Measurements from ENCODE around the gene MDFIC.

Gene MDFIC

DNA sequence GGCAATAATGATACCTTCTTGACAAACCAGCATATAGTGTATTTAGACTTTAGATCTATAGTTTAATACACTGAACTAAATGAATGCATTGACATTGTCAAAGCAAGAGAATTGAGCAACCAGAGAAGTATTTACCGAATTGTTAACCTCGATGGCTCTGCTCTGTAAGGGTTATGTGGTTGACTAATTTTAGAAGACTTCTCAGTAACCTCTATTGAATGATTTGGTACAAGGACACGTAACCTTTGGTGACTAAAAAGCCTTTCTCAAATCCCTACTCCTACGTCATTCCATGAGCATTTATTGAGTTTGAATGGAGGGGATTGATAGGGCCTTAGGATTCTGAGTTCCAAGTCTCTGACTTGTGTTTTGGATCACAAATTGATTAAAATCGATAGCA lies 67.6 kb downstream of the MDFIC start:
- H3K4me1 ChIP-seq (ENCODE audit: insufficient read depth, low read length, poor library complexity, severe bottlenecking), result no peaks in the 10 kb centered on the region
- no peak overlapping the region for H3K9ac ChIP-seq (ENCODE audit: low read depth, low read length, poor library complexity, severe bottlenecking)
- no peak overlapping the region for H2AFZ ChIP-seq (ENCODE audit: low read length)
- H3K27me3 ChIP-seq (ENCODE audit: insufficient read depth, low read length, poor library complexity, severe bottlenecking), result no peaks in the 10 kb centered on the region
- H3K4me2 ChIP-seq (ENCODE audit: low read depth, low read length, poor library complexity, severe bottlenecking), result no peak overlapping the region
- no peaks in the 10 kb centered on the region for H3K36me3 ChIP-seq (ENCODE audit: insufficient read depth, low read length)
- H3F3A ChIP-seq (ENCODE audit: low read depth), result no peaks in the 10 kb centered on the region
- H3K9me2 ChIP-seq (replicated peaks; ENCODE audit: low read depth, low read length), result no peaks in the 10 kb centered on the region
- H3K79me2 ChIP-seq (ENCODE audit: insufficient read depth, low read length), result no peaks in the 10 kb centered on the region
- no peak for TF ChIP-seq EZH2phosphoT487 (IDR thresholded peaks at IDR 0.05; ENCODE audit: borderline replicate concordance)
- TF ChIP-seq, protein P1, sequence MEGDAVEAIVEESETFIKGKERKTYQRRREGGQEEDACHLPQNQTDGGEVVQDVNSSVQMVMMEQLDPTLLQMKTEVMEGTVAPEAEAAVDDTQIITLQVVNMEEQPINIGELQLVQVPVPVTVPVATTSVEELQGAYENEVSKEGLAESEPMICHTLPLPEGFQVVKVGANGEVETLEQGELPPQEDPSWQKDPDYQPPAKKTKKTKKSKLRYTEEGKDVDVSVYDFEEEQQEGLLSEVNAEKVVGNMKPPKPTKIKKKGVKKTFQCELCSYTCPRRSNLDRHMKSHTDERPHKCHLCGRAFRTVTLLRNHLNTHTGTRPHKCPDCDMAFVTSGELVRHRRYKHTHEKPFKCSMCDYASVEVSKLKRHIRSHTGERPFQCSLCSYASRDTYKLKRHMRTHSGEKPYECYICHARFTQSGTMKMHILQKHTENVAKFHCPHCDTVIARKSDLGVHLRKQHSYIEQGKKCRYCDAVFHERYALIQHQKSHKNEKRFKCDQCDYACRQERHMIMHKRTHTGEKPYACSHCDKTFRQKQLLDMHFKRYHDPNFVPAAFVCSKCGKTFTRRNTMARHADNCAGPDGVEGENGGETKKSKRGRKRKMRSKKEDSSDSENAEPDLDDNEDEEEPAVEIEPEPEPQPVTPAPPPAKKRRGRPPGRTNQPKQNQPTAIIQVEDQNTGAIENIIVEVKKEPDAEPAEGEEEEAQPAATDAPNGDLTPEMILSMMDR (conservative IDR thresholded peaks at IDR 0.05; ENCODE audit: low read length), result no peak
- no peaks in the 10 kb centered on the region for H3K9me3 ChIP-seq (ENCODE audit: insufficient read depth, low read depth, low read length)
- no peak overlapping the region for H3K4me3 ChIP-seq (ENCODE audit: low read length, poor library complexity, severe bottlenecking)
- H4K20me1 ChIP-seq (ENCODE audit: insufficient read depth, low read length, poor library complexity, severe bottlenecking), result no peaks in the 10 kb centered on the region

DNA sequence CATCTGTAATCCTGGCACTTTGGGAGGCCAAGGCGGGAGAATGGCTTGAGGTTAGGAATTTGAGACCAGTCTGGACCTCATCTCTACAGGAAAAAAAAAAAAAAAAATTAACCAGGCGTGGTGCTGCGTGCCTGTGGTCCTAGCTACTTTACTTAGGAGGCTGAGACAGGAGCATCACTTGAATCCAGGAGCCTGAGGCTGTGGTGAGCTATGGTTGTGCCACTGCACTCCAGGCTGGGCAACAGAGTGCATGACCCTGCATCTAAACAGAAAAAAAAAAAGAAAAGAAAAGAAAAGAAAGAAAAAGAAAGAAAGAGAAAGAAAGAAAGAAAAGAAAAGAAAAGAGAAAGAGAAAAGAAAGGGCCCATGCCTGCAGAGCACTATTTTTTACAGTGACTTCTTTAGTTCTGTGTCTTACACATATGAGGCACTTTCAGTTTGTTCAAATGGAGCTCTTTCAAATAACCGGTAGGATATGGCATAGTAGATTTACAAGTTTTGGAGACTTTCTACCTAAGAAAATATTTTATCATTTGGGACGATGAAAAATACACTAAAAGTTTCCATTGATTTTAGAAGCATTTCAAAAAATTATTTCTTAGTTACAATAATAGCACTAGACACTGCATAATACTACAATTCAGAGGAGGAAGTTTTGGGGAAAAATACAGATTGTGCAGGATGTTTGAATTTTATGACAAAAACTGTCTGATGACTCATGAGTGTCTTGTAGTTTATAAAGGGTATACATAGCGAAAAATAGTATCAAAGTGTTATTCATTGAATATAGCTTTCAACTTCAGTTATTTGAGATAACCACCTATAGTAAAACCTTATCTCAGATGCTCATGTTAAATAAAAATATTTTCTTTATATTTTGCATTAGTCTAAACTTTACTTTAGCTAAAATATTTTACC lies 75.9 kb downstream of the MDFIC start:
- no peak overlapping the region for H2AFZ ChIP-seq (ENCODE audit: low read length)
- no peaks in the 10 kb centered on the region for H3K36me3 ChIP-seq (ENCODE audit: insufficient read depth, low read length)
- H3K4me3 ChIP-seq (ENCODE audit: low read length, poor library complexity, severe bottlenecking), result no peak overlapping the region
- no peaks in the 10 kb centered on the region for H3K4me1 ChIP-seq (ENCODE audit: insufficient read depth, low read length, poor library complexity, severe bottlenecking)
- peaks cover 4% of the 10 kb centered on the region; the same call in 1 of the 2 replicates for H3K9me3 ChIP-seq (ENCODE audit: insufficient read depth, low read depth, low read length)
- no peaks in the 10 kb centered on the region for H4K20me1 ChIP-seq (ENCODE audit: insufficient read depth, low read length, poor library complexity, severe bottlenecking)
- H3K4me2 ChIP-seq (ENCODE audit: low read depth, low read length, poor library complexity, severe bottlenecking), result no peak overlapping the region
- H3K9me2 ChIP-seq (replicated peaks; ENCODE audit: low read depth, low read length), result no peaks in the 10 kb centered on the region
- H3K27me3 ChIP-seq (ENCODE audit: insufficient read depth, low read length, poor library complexity, severe bottlenecking), result no peaks in the 10 kb centered on the region
- no peaks in the 10 kb centered on the region for H3F3A ChIP-seq (ENCODE audit: low read depth)
- no peak overlapping the region for H3K9ac ChIP-seq (ENCODE audit: low read depth, low read length, poor library complexity, severe bottlenecking)
- TF ChIP-seq, protein P1 (conservative IDR thresholded peaks at IDR 0.05; ENCODE audit: low read length), result no peak
- no peak for TF ChIP-seq EZH2phosphoT487 (IDR thresholded peaks at IDR 0.05; ENCODE audit: borderline replicate concordance)
- no peaks in the 10 kb centered on the region for H3K79me2 ChIP-seq (ENCODE audit: insufficient read depth, low read length)

GRCh38 chr7:115004121-115004520 lies 82.2 kb downstream of the MDFIC start:
- Histone ChIP-seq H3K9ac (ENCODE audit: low read depth, low read length, poor library complexity, severe bottlenecking) (no peak overlapping the region), H3K36me3 (ENCODE audit: insufficient read depth, low read length) (no peaks in the 10 kb centered on the region), H3K4me3 (ENCODE audit: low read length, poor library complexity, severe bottlenecking) (no peak overlapping the region), H3K9me3 (ENCODE audit: insufficient read depth, low read depth, low read length) (no peaks in the 10 kb centered on the region), H3K79me2 (ENCODE audit: insufficient read depth, low read length) (no peaks in the 10 kb centered on the region), H3K27me3 (ENCODE audit: insufficient read depth, low read length, poor library complexity, severe bottlenecking) (no peaks in the 10 kb centered on the region), H3F3A (ENCODE audit: low read depth) (no peaks in the 10 kb centered on the region), H2AFZ (ENCODE audit: low read length) (no peak overlapping the region), H3K9me2 (replicated peaks; ENCODE audit: low read depth, low read length) (no peaks in the 10 kb centered on the region), H4K20me1 (ENCODE audit: insufficient read depth, low read length, poor library complexity, severe bottlenecking) (no peaks in the 10 kb centered on the region), H3K4me1 (ENCODE audit: insufficient read depth, low read length, poor library complexity, severe bottlenecking) (no peaks in the 10 kb centered on the region), H3K4me2 (ENCODE audit: low read depth, low read length, poor library complexity, severe bottlenecking) (no peak overlapping the region)
- TF ChIP-seq, protein P1 (conservative IDR thresholded peaks at IDR 0.05; ENCODE audit: low read length), result no peak
- no peak for TF ChIP-seq EZH2phosphoT487 (IDR thresholded peaks at IDR 0.05; ENCODE audit: borderline replicate concordance)

Measured in Loucy (cell line).